K562 (cell line): ENCODE results near the gene NBPF20. TPM values are rescaled to one million over a fixed set of nuclear protein-coding genes. Genes with fewer than 3 reads are reported as not detected.
"Not testable (repeated sequence)": the region's sequence is repeated elsewhere in the genome, so short reads cannot be mapped to it uniquely, and the experiment has no call there.

ENCODE experiments used
- ATAC-seq: fragments of 200-7000 bp; cut with Tn5 transposase; 3 replicates; pipeline ENCODE4 v1.9.1; 2020; ENCODE audit warnings: moderate library complexity
- BruUV-seq: library from RNA; stranded (reverse); fragments of 400-500 nt; replicated peaks from 2 replicates; lab custom pipeline; 2021; lab: Mats Ljungman, UMichigan
- CTCF ChIA-PET: fragments of 300-600 bp; formaldehyde crosslinking; extraction: SDS; loops from one replicate; lab custom pipeline; 2021; ENCODE audit warnings: low intra/inter-chr PET ratio; lab: Yijun Ruan, JAX
- POLR2A ChIA-PET: fragments of 300-600, 350-650 bp; sonication (Branson Sonifier 250); formaldehyde crosslinking; extraction: SDS; loops from one replicate; lab custom pipeline; 2021; ENCODE audit warnings: antibody characterized with exemption, inconsistent platforms; lab: Yijun Ruan, JAX
- DNase-seq, 4 experiments: peaks; one replicate each; pipeline versions ENCODE4 v3.0.0 to v3.0.0-alpha.2; 2011 to 2018; ENCODE audit warnings: low spot score in 3 of 4, mixed read lengths in 3 of 4; ENCODE audit errors: extremely low read depth in 1 of 4
- FAIRE-seq: peaks from 2 replicates; lab custom pipeline; 2011; peaks lifted over from hg19 to GRCh38; lab: Jason Lieb, UNC
- H2AFZ ChIP-seq: 2 replicates; pipeline ENCODE4 v1.6.0; 2011; ENCODE audit warnings: low read depth, low read length, control low read depth, inconsistent platforms
- H3K27ac ChIP-seq: fragments of 200-600 bp; 3 replicates; pipeline ENCODE4 v1.8.0; 2011; ENCODE audit warnings: low read depth, mild to moderate bottlenecking, control low read depth, inconsistent platforms, low read length, moderate library complexity, mixed read lengths; ENCODE audit errors: extremely low read depth
- H3K27me3 ChIP-seq, 2 experiments: fragments of 300-600 bp in 1 of 2; 2 replicates in 1 of 2; 3 replicates in 1 of 2; pipeline versions ENCODE4 v1.6.0 to v1.8.0; 2011; ENCODE audit warnings: inconsistent platforms in 2 of 2, low read length in 2 of 2, mild to moderate bottlenecking in 1 of 2, mixed read lengths in 1 of 2, moderate library complexity in 1 of 2; ENCODE audit not compliant: control insufficient read depth in 2 of 2, insufficient read depth in 2 of 2
- H3K36me3 ChIP-seq: fragments of 300-600 bp; 3 replicates; pipeline ENCODE4 v1.8.0; 2011; ENCODE audit warnings: mild to moderate bottlenecking, low read length, inconsistent platforms; ENCODE audit not compliant: control insufficient read depth, insufficient read depth
- H3K4me1 ChIP-seq, 2 experiments: fragments of 200-600 bp in 1 of 2; replicated peaks in 1 of 2; 2 replicates in 1 of 2; 3 replicates in 1 of 2; pipeline versions ENCODE4 v1.5.1 to v1.8.0; 2011; ENCODE audit warnings: inconsistent platforms in 2 of 2, low read length in 2 of 2, mild to moderate bottlenecking in 1 of 2, mixed read lengths in 1 of 2, moderate library complexity in 1 of 2; ENCODE audit not compliant: control insufficient read depth in 2 of 2, insufficient read depth in 2 of 2
- H3K4me2 ChIP-seq: 2 replicates; pipeline ENCODE4 v1.6.1; 2011; ENCODE audit warnings: low read length, control low read depth, inconsistent platforms, mixed read lengths; ENCODE audit not compliant: insufficient read depth
- H3K4me3 ChIP-seq: fragments of 200-600 bp; sonication (generic), shearing (Covaris generic); 2 replicates; pipeline ENCODE4 v1.5.1; 2016; ENCODE audit warnings: control low read depth, inconsistent platforms
- H3K79me2 ChIP-seq: fragments of 200-600 bp; 3 replicates; pipeline ENCODE4 v1.8.0; 2011; ENCODE audit warnings: low read length, inconsistent platforms; ENCODE audit not compliant: control insufficient read depth, insufficient read depth
- H3K9ac ChIP-seq, 2 experiments: 2 replicates each; pipeline versions ENCODE4 v1.6.0 to v1.6.1; 2011; ENCODE audit warnings: low read depth in 2 of 2, low read length in 2 of 2, control low read depth in 1 of 2, inconsistent platforms in 1 of 2, mild to moderate bottlenecking in 1 of 2, mixed read lengths in 1 of 2; ENCODE audit not compliant: insufficient read depth in 1 of 2
- H3K9me1 ChIP-seq: one replicate; pipeline ENCODE4 v1.6.0; 2011; ENCODE audit warnings: inconsistent platforms, mild to moderate bottlenecking, low read length, moderate library complexity; ENCODE audit not compliant: control insufficient read depth, insufficient read depth
- H3K9me3 ChIP-seq: replicated peaks from 2 replicates; pipeline ENCODE4 v1.5.1; 2011; ENCODE audit warnings: low read depth, low read length, inconsistent platforms; ENCODE audit not compliant: control insufficient read depth, insufficient read depth
- H4K20me1 ChIP-seq: replicated peaks from 2 replicates; pipeline ENCODE4 v1.6.1; 2011; ENCODE audit warnings: low read length, inconsistent platforms, mixed read lengths; ENCODE audit not compliant: control insufficient read depth, insufficient read depth
- RAD21 ChIP-seq, 2 experiments: fragments of 250-450 bp in 1 of 2; fragments of 450-650 bp in 1 of 2; sonication (Bioruptor Pico) in 1 of 2; formaldehyde crosslinking in 1 of 2; IDR thresholded peaks in 1 of 2; conservative IDR thresholded peaks in 1 of 2; 2 replicates each; pipeline versions ENCODE4 v1.4.0 to v1.8.0; 2020 to 2022; ENCODE audit warnings: mild to moderate bottlenecking in 2 of 2, moderate library complexity in 1 of 2
- WGBS: fragments of 100-300 bp; shearing (Covaris generic); methylation state at CpG from one replicate; pipeline ENCODE4 v1.1.6; 2016; ENCODE audit warnings: low coverage, mixed read lengths; ENCODE audit not compliant: insufficient coverage; ENCODE audit errors: missing lambda C conversion rate; 5-methylcytosine and 5-hydroxymethylcytosine counted together
- in situ Hi-C: fragments of 300-500 bp; cut with MboI; formaldehyde crosslinking; loops from 4 replicates; pipeline ENCODE4 v1.15.0; 2018; ENCODE audit warnings: inconsistent platforms, mixed read lengths
- intact Hi-C: fragments of 100-400 bp; cut with micrococcal nuclease; formaldehyde crosslinking; loops from 2 replicates; pipeline ENCODE4 v1.14.2; 2022
- polyA plus RNA-seq, 8 experiments: library from polyadenylated mRNA; depleted of rRNA in 4 of 8; stranded (reverse) in 5 of 8; unstranded in 3 of 8; fragments of >200 nt; fragmentation: Nextera tagmentation in 2 of 8; fragmentation: Illumina TruSeq in 1 of 8; extraction: Ambion mirVana in 2 of 8; extraction: Trizol in 1 of 8; gene quantifications; 2 replicates each; pipeline versions ENCODE4 v1.2.1 to v1.2.3, GENCODE V29; 2011 to 2014; ENCODE audit warnings: inconsistent platforms in 1 of 8, missing spikeins in 1 of 8
- small RNA-seq: library from RNA; depleted of rRNA; stranded (forward); fragments of <200 nt; gene quantifications from one replicate; pipeline ENCODE3, GENCODE V24; 2014
- total RNA-seq, 7 experiments: library from RNA; depleted of rRNA in 6 of 7; stranded (reverse); fragments of >200 nt in 6 of 7; fragmentation: Illumina TruSeq in 2 of 7; extraction: Trizol in 2 of 7; gene quantifications; 2 replicates each; pipeline versions ENCODE4 v1.2.1 to v1.2.3, GENCODE V29; 2011 to 2021; ENCODE audit warnings: low replicate concordance in 1 of 7
- TF ChIP-seq, protein P1 (sequence below), 3 experiments: IDR thresholded peaks in 2 of 3; conservative IDR thresholded peaks in 1 of 3; 2 replicates each; pipeline ENCODE4 v1.5.1; 2011 to 2012; ENCODE audit warnings: low read length in 3 of 3, mild to moderate bottlenecking in 3 of 3, control low read depth in 2 of 3, improper control_type of control experiment in 1 of 3, inconsistent platforms in 1 of 3, low read depth in 1 of 3, mixed read lengths in 1 of 3, moderate library complexity in 1 of 3; ENCODE audit not compliant: insufficient read depth in 2 of 3

Gene NBPF20
- total and polyA plus RNA-seq, 9 of the 15 experiments (the other 6 are each of a cell fraction or from before 2014, with no cell fraction given) = 0.38 to 2.7 (median 1.00) TPM

- H3K27me3 ChIP-seq, intact Hi-C loops, DNase-seq, H3K9me3 ChIP-seq, H3K4me2 ChIP-seq, ATAC-seq, H2AFZ ChIP-seq, H3K9ac ChIP-seq, FAIRE-seq, POLR2A ChIA-PET, H3K36me3 ChIP-seq, H3K4me3 ChIP-seq, H4K20me1 ChIP-seq, H3K4me1 ChIP-seq, BruUV-seq, H3K27ac ChIP-seq, H3K79me2 ChIP-seq, in situ Hi-C loops, H3K9me1 ChIP-seq, CTCF ChIA-PET: not testable (repeated sequence)
- TF ChIP-seq, protein P1, sequence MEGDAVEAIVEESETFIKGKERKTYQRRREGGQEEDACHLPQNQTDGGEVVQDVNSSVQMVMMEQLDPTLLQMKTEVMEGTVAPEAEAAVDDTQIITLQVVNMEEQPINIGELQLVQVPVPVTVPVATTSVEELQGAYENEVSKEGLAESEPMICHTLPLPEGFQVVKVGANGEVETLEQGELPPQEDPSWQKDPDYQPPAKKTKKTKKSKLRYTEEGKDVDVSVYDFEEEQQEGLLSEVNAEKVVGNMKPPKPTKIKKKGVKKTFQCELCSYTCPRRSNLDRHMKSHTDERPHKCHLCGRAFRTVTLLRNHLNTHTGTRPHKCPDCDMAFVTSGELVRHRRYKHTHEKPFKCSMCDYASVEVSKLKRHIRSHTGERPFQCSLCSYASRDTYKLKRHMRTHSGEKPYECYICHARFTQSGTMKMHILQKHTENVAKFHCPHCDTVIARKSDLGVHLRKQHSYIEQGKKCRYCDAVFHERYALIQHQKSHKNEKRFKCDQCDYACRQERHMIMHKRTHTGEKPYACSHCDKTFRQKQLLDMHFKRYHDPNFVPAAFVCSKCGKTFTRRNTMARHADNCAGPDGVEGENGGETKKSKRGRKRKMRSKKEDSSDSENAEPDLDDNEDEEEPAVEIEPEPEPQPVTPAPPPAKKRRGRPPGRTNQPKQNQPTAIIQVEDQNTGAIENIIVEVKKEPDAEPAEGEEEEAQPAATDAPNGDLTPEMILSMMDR (IDR thresholded peaks at IDR 0.05 in 2 of 3, conservative IDR thresholded peaks at IDR 0.05 in 1 of 3; ENCODE audit: insufficient read depth in 2 of 3, low read depth in 1 of 3, low read length in 3 of 3) = 0 out of 6 replicates have a peak, but pooled peaks of 1 of the 3 experiments have one; percentile 10
- TF ChIP-seq RAD21 (CRISPR knock-in tag; conservative IDR thresholded peaks at IDR 0.05 in 1 of 2, IDR thresholded peaks at IDR 0.05 in 1 of 2) = 0 out of 4 replicates have a peak, but pooled peaks of 1 of the 2 experiments have one; percentile 12
- 50% methylated on average over 3 of the region's 7 CpGs for WGBS
These were observed 20.5 kb downstream of the NBPF20 start for GRCh38 chr1:145404949-145405348.

- 68% methylated on average over 3 of the region's 6 CpGs for WGBS
- H3K79me2 ChIP-seq, H3K9me3 ChIP-seq, H3K4me1 ChIP-seq, H3K36me3 ChIP-seq, H2AFZ ChIP-seq, H3K4me2 ChIP-seq, DNase-seq, CTCF ChIA-PET, H3K9me1 ChIP-seq, in situ Hi-C loops, BruUV-seq, H3K27me3 ChIP-seq, H4K20me1 ChIP-seq, intact Hi-C loops, POLR2A ChIA-PET, H3K9ac ChIP-seq, ATAC-seq, H3K4me3 ChIP-seq, FAIRE-seq, H3K27ac ChIP-seq: not testable (repeated sequence)
These were observed 24.7 kb downstream of the NBPF20 start for GRCh38 chr1:145400701-145401100.

Small RNA genes lying within 50 kb of the gene (small RNA-seq; reads per million reads assigned to genes)
- gene RF00003 = 10.7 reads per million, percentile 95 among the genes with 10 or more reads in this experiment

Other genes with a start within 250 kb of the NBPF20 start
- not detected in 2 replicates for gene PPIAL4D, start 183.4 kb downstream of the NBPF20 start, total RNA-seq (2014; rRNA removed)
- not detected in 2 replicates for gene PPIAL4D, start 183.4 kb downstream of the NBPF20 start, total RNA-seq (2014; rRNA removed; fragmentation: Illumina TruSeq; extraction: Trizol)
- not detected in 2 replicates for gene PPIAL4D, start 183.4 kb downstream of the NBPF20 start, total RNA-seq (2015; rRNA removed; fragmentation: Illumina TruSeq; extraction: Trizol)
- not detected in 2 replicates for gene PPIAL4D, start 183.4 kb downstream of the NBPF20 start, total RNA-seq (2021)
- gene PPIAL4D, start 183.4 kb downstream of the NBPF20 start, polyA plus RNA-seq (2011; rRNA removed) = not detected in 2 replicates
- not detected in 2 replicates for gene PPIAL4D, start 183.4 kb downstream of the NBPF20 start, polyA plus RNA-seq (2014; fragmentation: Illumina TruSeq; extraction: Trizol)
- not detected for gene PPIAL4D, start 183.4 kb downstream of the NBPF20 start, polyA plus RNA-seq (2014; fragmentation: Nextera tagmentation; extraction: Ambion mirVana)
- gene PPIAL4D, start 183.4 kb downstream of the NBPF20 start, polyA plus RNA-seq (2014; rRNA removed) = not detected in 2 replicates
- gene GPR89A, start 182.4 kb upstream of the NBPF20 start, total RNA-seq (2014; rRNA removed) = 23.0 and 30.5 TPM in 2 replicates
- gene GPR89A, start 182.4 kb upstream of the NBPF20 start, total RNA-seq (2014; rRNA removed; fragmentation: Illumina TruSeq; extraction: Trizol) = 45.6 and 50.1 TPM in 2 replicates
- gene GPR89A, start 182.4 kb upstream of the NBPF20 start, total RNA-seq (2015; rRNA removed; fragmentation: Illumina TruSeq; extraction: Trizol) = 37.4 and 39.0 TPM in 2 replicates
- gene GPR89A, start 182.4 kb upstream of the NBPF20 start, total RNA-seq (2021) = 28.3 and 31.4 TPM in 2 replicates
- 52.4 and 63.4 TPM in 2 replicates for gene GPR89A, start 182.4 kb upstream of the NBPF20 start, polyA plus RNA-seq (2011; rRNA removed)
- 33.1 and 44.3 TPM in 2 replicates for gene GPR89A, start 182.4 kb upstream of the NBPF20 start, polyA plus RNA-seq (2014; fragmentation: Illumina TruSeq; extraction: Trizol)
- 10 to 100 TPM; 33.1 to 40.7 TPM for gene GPR89A, start 182.4 kb upstream of the NBPF20 start, polyA plus RNA-seq (2014; fragmentation: Nextera tagmentation; extraction: Ambion mirVana)
- 23.8 and 29.7 TPM in 2 replicates for gene GPR89A, start 182.4 kb upstream of the NBPF20 start, polyA plus RNA-seq (2014; rRNA removed)